HCT116 (cell line): Measurements from ENCODE around the gene CDX1.

Experiments
- CTCF ChIP-seq, 3 experiments: fragments of 200-600 bp in 1 of 3; sonication (generic) in 1 of 3; IDR thresholded peaks in 2 of 3; conservative IDR thresholded peaks in 1 of 3; 2 replicates each; pipeline ENCODE4 v1.5.1; 2012 to 2017; ENCODE audit warnings: low read depth in 2 of 3, low read length in 2 of 3, antibody characterized with exemption in 1 of 3, borderline replicate concordance in 1 of 3, control low read depth in 1 of 3, mild to moderate bottlenecking in 1 of 3, mixed read lengths in 1 of 3, mixed run types in 1 of 3, moderate library complexity in 1 of 3; ENCODE audit not compliant: insufficient read depth in 1 of 3
- EZH2phosphoT487 ChIP-seq: fragments of 200-600 bp; IDR thresholded peaks from 2 replicates; pipeline ENCODE4 v1.6.1; 2018; ENCODE audit warnings: antibody characterized with exemption, borderline replicate concordance
- MAX ChIP-seq: IDR thresholded peaks from 2 replicates; pipeline ENCODE4 v1.6.1; 2012

DNA sequence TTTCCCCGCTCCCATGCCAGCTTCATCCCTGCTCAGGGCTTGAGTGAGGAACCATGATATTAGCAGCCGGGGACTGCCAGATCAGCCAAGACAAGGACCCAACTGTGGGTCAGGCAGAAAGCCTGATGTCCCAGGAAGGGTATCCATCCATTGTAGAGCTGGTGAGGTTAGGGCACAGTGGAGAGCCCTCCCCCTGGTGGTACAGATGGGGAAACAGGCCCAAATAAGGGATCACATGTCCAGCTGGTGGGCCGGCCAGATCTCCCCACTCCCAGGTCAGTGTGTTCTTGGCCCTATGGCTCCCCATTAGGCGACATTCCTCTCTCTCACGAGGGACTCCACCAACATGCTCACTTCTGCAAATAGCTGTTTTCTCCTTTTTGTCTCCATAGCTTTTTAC lies 9.0 kb downstream of the CDX1 start:
- TF ChIP-seq EZH2phosphoT487 = no peak
- peak; percentile 36 to 77 (median 70); a peak in 5 of 6 replicates for TF ChIP-seq CTCF (IDR thresholded peaks at IDR 0.05 in 2 of 3, conservative IDR thresholded peaks at IDR 0.05 in 1 of 3; ENCODE audit: borderline replicate concordance in 1 of 3, insufficient read depth in 1 of 3, low read depth in 2 of 3, low read length in 2 of 3)
- TF ChIP-seq MAX = no peak
